Measurements from ENCODE around the gene DCAF6.

The DCAF6 gene

DNA sequence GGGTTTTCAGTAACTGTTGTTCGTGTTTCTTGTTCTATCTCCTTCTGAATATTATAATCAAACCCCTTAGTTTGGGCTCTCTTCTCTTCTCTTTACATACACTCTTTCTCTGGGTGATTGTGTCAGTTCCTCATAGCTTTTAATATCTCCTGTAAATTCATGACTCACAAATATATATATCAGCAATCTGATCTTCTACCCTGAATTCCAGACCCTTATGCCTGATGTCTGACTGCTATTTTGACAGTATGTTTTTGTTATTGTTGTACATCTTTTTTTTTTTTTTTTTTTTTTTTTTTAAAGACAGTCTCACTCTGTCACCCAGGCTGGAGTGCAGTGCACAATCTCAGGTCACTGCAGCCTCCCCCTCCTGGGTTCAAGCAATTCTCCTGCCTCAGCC, 71.2 kb downstream of the DCAF6 start:
- no CpG with 5 or more reads among the region's 1 CpG for WGBS (ENCODE audit: extremely low coverage, insufficient coverage, low lambda C conversion rate)
- Histone ChIP-seq H3K56ac (ENCODE audit: low read length) (no peak overlapping the region), H2BK15ac (replicated peaks; ENCODE audit: low read depth) (no peak overlapping the region), H3K79me1 (ENCODE audit: low read length) (no peaks in the 10 kb centered on the region), H3K4me1 (ENCODE audit: control insufficient read depth, low read depth, low read length) (no peaks in the 10 kb centered on the region), H3K9ac (ENCODE audit: low read length) (no peak overlapping the region), H2AK5ac (ENCODE audit: low read length) (no peak overlapping the region), H2BK120ac (ENCODE audit: low read depth, low read length) (no peak overlapping the region), H3K23ac (ENCODE audit: low read length) (no peak overlapping the region), H3K18ac (ENCODE audit: low read length) (no peak overlapping the region), H2BK5ac (ENCODE audit: low read length) (no peak overlapping the region), H3K4me3 (ENCODE audit: low read length) (no peak overlapping the region), H3K4ac (ENCODE audit: low read depth, low read length) (no peak overlapping the region), H3K79me2 (ENCODE audit: control insufficient read depth, insufficient read depth, low read length) (no peaks in the 10 kb centered on the region), H4K5ac (ENCODE audit: low read length) (no peak overlapping the region), H3K36me3 (ENCODE audit: control insufficient read depth, insufficient read depth, low read length) (no peaks in the 10 kb centered on the region), H3K27ac (ENCODE audit: low read depth, low read length) (no peak overlapping the region), H4K8ac (ENCODE audit: low read depth, low read length) (no peak overlapping the region), H3K27me3 (ENCODE audit: insufficient read depth, low read length, poor library complexity) (no peaks in the 10 kb centered on the region), H3K4me2 (ENCODE audit: low read length) (no peak overlapping the region)
- DNase-seq, result no peak

DNA sequence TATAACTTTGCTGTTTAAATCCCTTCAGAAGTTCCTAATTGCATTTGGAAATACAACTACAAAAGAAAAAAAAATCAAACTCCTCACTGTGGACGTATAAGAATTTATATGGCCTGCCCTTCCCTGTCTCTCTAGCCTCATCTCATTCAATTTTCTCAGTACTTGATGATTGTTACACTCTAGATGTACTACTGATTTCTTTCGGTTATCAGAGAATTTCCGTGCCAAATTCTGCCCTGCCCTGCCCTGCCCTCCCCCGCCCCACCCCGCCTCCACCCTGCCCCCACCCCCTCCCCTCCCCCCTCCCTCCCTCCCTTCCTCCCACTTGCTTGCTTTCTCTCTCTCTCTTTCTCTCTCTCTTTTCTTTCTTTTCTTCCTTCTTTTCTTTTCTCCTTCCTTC, 72.1 kb downstream of the DCAF6 start:
- H3K4me2 ChIP-seq (ENCODE audit: low read length), result no peak overlapping the region
- no peaks in the 10 kb centered on the region for H3K36me3 ChIP-seq (ENCODE audit: control insufficient read depth, insufficient read depth, low read length)
- no peak overlapping the region for H2BK15ac ChIP-seq (replicated peaks; ENCODE audit: low read depth)
- H3K56ac ChIP-seq (ENCODE audit: low read length), result no peak overlapping the region
- H3K27me3 ChIP-seq (ENCODE audit: insufficient read depth, low read length, poor library complexity), result no peaks in the 10 kb centered on the region
- H3K4ac ChIP-seq (ENCODE audit: low read depth, low read length), result no peak overlapping the region
- H3K79me1 ChIP-seq (ENCODE audit: low read length), result no peaks in the 10 kb centered on the region
- no peaks in the 10 kb centered on the region for H3K79me2 ChIP-seq (ENCODE audit: control insufficient read depth, insufficient read depth, low read length)
- no peak overlapping the region for H3K4me3 ChIP-seq (ENCODE audit: low read length)
- no peaks in the 10 kb centered on the region for H3K4me1 ChIP-seq (ENCODE audit: control insufficient read depth, low read depth, low read length)
- H3K27ac ChIP-seq (ENCODE audit: low read depth, low read length), result no peak overlapping the region
- no peak for DNase-seq
- H2BK120ac ChIP-seq (ENCODE audit: low read depth, low read length), result no peak overlapping the region
- H3K18ac ChIP-seq (ENCODE audit: low read length), result no peak overlapping the region
- no peak overlapping the region for H3K23ac ChIP-seq (ENCODE audit: low read length)
- H2BK5ac ChIP-seq (ENCODE audit: low read length), result no peak overlapping the region
- WGBS (ENCODE audit: extremely low coverage, insufficient coverage, low lambda C conversion rate), result no CpG with 5 or more reads among the region's 5 CpGs
- no peak overlapping the region for H4K8ac ChIP-seq (ENCODE audit: low read depth, low read length)
- H4K5ac ChIP-seq (ENCODE audit: low read length), result no peak overlapping the region
- H2AK5ac ChIP-seq (ENCODE audit: low read length), result no peak overlapping the region
- H3K9ac ChIP-seq (ENCODE audit: low read length), result no peak overlapping the region

DNA sequence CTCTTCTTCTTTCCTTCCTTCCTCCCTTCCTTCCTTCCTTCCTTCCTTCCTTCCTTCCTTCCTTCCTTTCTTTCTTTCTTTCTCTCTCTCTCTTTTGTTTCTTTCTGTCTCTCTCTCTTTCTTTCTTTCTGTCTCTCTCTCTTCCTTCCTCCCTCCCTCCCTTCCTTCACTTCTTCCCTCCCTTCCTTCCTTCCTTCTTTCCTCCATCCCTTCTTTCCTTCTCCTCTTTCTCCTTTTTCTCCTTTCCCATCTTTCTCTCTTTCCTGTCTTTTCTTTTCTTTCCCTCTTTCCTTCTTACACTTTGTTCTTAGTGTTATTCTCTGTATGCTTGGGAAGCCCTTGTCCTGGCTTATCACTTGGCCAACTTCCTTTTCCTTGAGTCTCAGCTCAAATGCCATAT, 72.8 kb downstream of the DCAF6 start:
- no peak overlapping the region for H3K23ac ChIP-seq (ENCODE audit: low read length)
- H3K79me2 ChIP-seq (ENCODE audit: control insufficient read depth, insufficient read depth, low read length), result no peaks in the 10 kb centered on the region
- no peaks in the 10 kb centered on the region for H3K4me1 ChIP-seq (ENCODE audit: control insufficient read depth, low read depth, low read length)
- DNase-seq, result no peak
- no peak overlapping the region for H2BK120ac ChIP-seq (ENCODE audit: low read depth, low read length)
- no peak overlapping the region for H3K4me3 ChIP-seq (ENCODE audit: low read length)
- no peak overlapping the region for H3K4me2 ChIP-seq (ENCODE audit: low read length)
- no peak overlapping the region for H3K56ac ChIP-seq (ENCODE audit: low read length)
- H3K18ac ChIP-seq (ENCODE audit: low read length), result no peak overlapping the region
- H3K4ac ChIP-seq (ENCODE audit: low read depth, low read length), result no peak overlapping the region
- H2BK15ac ChIP-seq (replicated peaks; ENCODE audit: low read depth), result no peak overlapping the region
- no peak overlapping the region for H4K8ac ChIP-seq (ENCODE audit: low read depth, low read length)
- H3K9ac ChIP-seq (ENCODE audit: low read length), result no peak overlapping the region
- H3K36me3 ChIP-seq (ENCODE audit: control insufficient read depth, insufficient read depth, low read length), result no peaks in the 10 kb centered on the region
- H2AK5ac ChIP-seq (ENCODE audit: low read length), result no peak overlapping the region
- H3K27ac ChIP-seq (ENCODE audit: low read depth, low read length), result no peak overlapping the region
- H2BK5ac ChIP-seq (ENCODE audit: low read length), result no peak overlapping the region
- H3K79me1 ChIP-seq (ENCODE audit: low read length), result no peaks in the 10 kb centered on the region
- no peak overlapping the region for H4K5ac ChIP-seq (ENCODE audit: low read length)
- no peaks in the 10 kb centered on the region for H3K27me3 ChIP-seq (ENCODE audit: insufficient read depth, low read length, poor library complexity)

DNA sequence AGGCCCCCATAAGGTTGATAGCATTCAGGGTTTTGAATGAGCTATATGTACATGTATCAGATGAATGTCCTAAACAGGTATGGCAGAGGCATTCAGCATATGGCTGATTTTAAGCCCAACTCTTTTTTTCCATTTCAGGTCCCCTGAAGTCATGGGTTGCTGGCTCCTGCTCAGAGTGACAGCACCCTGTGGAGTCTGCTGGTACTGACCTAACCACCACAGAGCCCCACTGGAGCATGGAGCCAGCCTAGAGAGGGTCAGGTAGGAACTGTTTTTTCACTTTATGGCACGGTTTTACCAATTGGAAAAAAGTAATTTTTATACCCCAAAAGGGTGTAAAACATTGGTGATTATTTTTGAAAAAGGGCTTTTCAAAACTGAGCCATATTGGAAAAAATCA, 82.9 kb downstream of the DCAF6 start:
- no peaks in the 10 kb centered on the region for H3K27me3 ChIP-seq (ENCODE audit: insufficient read depth, low read length, poor library complexity)
- no peak overlapping the region for H3K27ac ChIP-seq (ENCODE audit: low read depth, low read length)
- no peak overlapping the region for H2BK15ac ChIP-seq (replicated peaks; ENCODE audit: low read depth)
- no peak overlapping the region for H4K5ac ChIP-seq (ENCODE audit: low read length)
- H4K8ac ChIP-seq (ENCODE audit: low read depth, low read length), result no peak overlapping the region
- H3K4me1 ChIP-seq (ENCODE audit: control insufficient read depth, low read depth, low read length), result no peaks in the 10 kb centered on the region
- H3K18ac ChIP-seq (ENCODE audit: low read length), result no peak overlapping the region
- H3K79me1 ChIP-seq (ENCODE audit: low read length), result no peaks in the 10 kb centered on the region
- DNase-seq, result peak; percentile 29
- H2BK120ac ChIP-seq (ENCODE audit: low read depth, low read length), result no peak overlapping the region
- H3K23ac ChIP-seq (ENCODE audit: low read length), result no peak overlapping the region
- WGBS (ENCODE audit: extremely low coverage, insufficient coverage, low lambda C conversion rate), result no CpG with 5 or more reads among the region's 1 CpG
- no peak overlapping the region for H3K4me3 ChIP-seq (ENCODE audit: low read length)
- H3K36me3 ChIP-seq (ENCODE audit: control insufficient read depth, insufficient read depth, low read length), result no peaks in the 10 kb centered on the region
- no peak overlapping the region for H3K4ac ChIP-seq (ENCODE audit: low read depth, low read length)
- no peaks in the 10 kb centered on the region for H3K79me2 ChIP-seq (ENCODE audit: control insufficient read depth, insufficient read depth, low read length)
- H3K4me2 ChIP-seq (ENCODE audit: low read length), result no peak overlapping the region
- no peak overlapping the region for H2BK5ac ChIP-seq (ENCODE audit: low read length)
- H2AK5ac ChIP-seq (ENCODE audit: low read length), result no peak overlapping the region
- H3K56ac ChIP-seq (ENCODE audit: low read length), result no peak overlapping the region
- no peak overlapping the region for H3K9ac ChIP-seq (ENCODE audit: low read length)

DNA sequence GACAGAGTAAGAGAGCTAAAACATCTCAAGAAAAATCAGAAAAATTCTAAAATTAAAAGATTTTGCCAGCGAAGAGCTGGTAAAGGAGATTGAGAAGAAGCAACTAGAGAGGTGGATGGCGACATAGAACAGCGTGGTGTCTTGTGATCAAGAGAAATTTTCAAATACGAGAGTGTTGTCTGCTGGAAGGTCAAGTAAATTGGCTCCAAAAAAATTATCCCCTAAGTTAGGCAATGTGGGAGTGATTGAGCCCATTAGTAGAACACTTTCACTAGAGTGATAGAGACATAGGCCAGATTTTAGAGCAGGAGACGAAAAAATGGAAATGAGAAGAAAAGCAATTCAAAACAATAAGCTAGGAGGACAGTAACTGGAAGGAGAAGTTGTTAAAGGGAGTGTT, 94.7 kb downstream of the DCAF6 start:
- H3K79me2 ChIP-seq (ENCODE audit: control insufficient read depth, insufficient read depth, low read length), result no peaks in the 10 kb centered on the region
- no peak overlapping the region for H2BK5ac ChIP-seq (ENCODE audit: low read length)
- H3K23ac ChIP-seq (ENCODE audit: low read length), result no peak overlapping the region
- no peak overlapping the region for H3K18ac ChIP-seq (ENCODE audit: low read length)
- no peak overlapping the region for H4K8ac ChIP-seq (ENCODE audit: low read depth, low read length)
- no peak overlapping the region for H3K56ac ChIP-seq (ENCODE audit: low read length)
- H3K9ac ChIP-seq (ENCODE audit: low read length), result no peak overlapping the region
- no peak overlapping the region for H3K4ac ChIP-seq (ENCODE audit: low read depth, low read length)
- no peaks in the 10 kb centered on the region for H3K79me1 ChIP-seq (ENCODE audit: low read length)
- H4K5ac ChIP-seq (ENCODE audit: low read length), result no peak overlapping the region
- H3K4me1 ChIP-seq (ENCODE audit: control insufficient read depth, low read depth, low read length), result no peaks in the 10 kb centered on the region
- H2BK120ac ChIP-seq (ENCODE audit: low read depth, low read length), result no peak overlapping the region
- H3K4me3 ChIP-seq (ENCODE audit: low read length), result no peak overlapping the region
- H3K36me3 ChIP-seq (ENCODE audit: control insufficient read depth, insufficient read depth, low read length), result no peaks in the 10 kb centered on the region
- no peak for DNase-seq
- no peak overlapping the region for H2BK15ac ChIP-seq (replicated peaks; ENCODE audit: low read depth)
- no peak overlapping the region for H3K27ac ChIP-seq (ENCODE audit: low read depth, low read length)
- no CpG with 5 or more reads among the region's 5 CpGs for WGBS (ENCODE audit: extremely low coverage, insufficient coverage, low lambda C conversion rate)
- H3K4me2 ChIP-seq (ENCODE audit: low read length), result no peak overlapping the region
- no peak overlapping the region for H2AK5ac ChIP-seq (ENCODE audit: low read length)
- no peaks in the 10 kb centered on the region for H3K27me3 ChIP-seq (ENCODE audit: insufficient read depth, low read length, poor library complexity)

DNA sequence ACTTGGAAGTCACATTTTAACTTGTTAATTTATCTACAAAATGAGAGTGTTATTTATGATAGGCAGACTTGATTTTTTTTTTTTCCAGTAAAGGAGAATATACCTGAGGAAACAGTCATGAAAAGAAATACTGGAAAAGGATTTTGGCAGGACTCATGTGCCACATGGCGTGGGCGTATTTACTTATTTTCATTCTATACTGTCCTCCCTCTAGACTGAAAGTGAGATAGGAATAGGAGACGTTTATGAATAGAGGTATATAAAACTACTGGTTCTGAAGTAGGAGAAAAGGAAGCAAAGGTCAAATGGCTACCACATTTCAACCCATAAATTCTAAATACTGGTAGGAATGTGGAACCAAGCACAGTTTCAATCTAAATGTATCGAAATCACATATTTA, 95.1 kb downstream of the DCAF6 start:
- Histone ChIP-seq H2AK5ac (ENCODE audit: low read length) (no peak overlapping the region), H2BK15ac (replicated peaks; ENCODE audit: low read depth) (no peak overlapping the region), H3K4me3 (ENCODE audit: low read length) (no peak overlapping the region), H3K4me1 (ENCODE audit: control insufficient read depth, low read depth, low read length) (no peaks in the 10 kb centered on the region), H3K56ac (ENCODE audit: low read length) (no peak overlapping the region), H3K27ac (ENCODE audit: low read depth, low read length) (no peak overlapping the region), H2BK120ac (ENCODE audit: low read depth, low read length) (no peak overlapping the region), H3K4me2 (ENCODE audit: low read length) (no peak overlapping the region), H3K4ac (ENCODE audit: low read depth, low read length) (no peak overlapping the region), H3K79me1 (ENCODE audit: low read length) (no peaks in the 10 kb centered on the region), H2BK5ac (ENCODE audit: low read length) (no peak overlapping the region), H3K23ac (ENCODE audit: low read length) (no peak overlapping the region), H3K36me3 (ENCODE audit: control insufficient read depth, insufficient read depth, low read length) (no peaks in the 10 kb centered on the region), H4K5ac (ENCODE audit: low read length) (no peak overlapping the region), H3K9ac (ENCODE audit: low read length) (no peak overlapping the region), H3K27me3 (ENCODE audit: insufficient read depth, low read length, poor library complexity) (no peaks in the 10 kb centered on the region), H3K18ac (ENCODE audit: low read length) (no peak overlapping the region), H3K79me2 (ENCODE audit: control insufficient read depth, insufficient read depth, low read length) (no peaks in the 10 kb centered on the region), H4K8ac (ENCODE audit: low read depth, low read length) (no peak overlapping the region)
- WGBS (ENCODE audit: extremely low coverage, insufficient coverage, low lambda C conversion rate), result no CpG with 5 or more reads among the region's 4 CpGs
- DNase-seq, result no peak

Data from mesendoderm (in vitro differentiated cells).